Measurements from ENCODE around the gene UBA1. TPM values are rescaled to one million over a fixed set of nuclear protein-coding genes. Genes with fewer than 3 reads are reported as not detected.

Gene UBA1
- total and polyA plus RNA-seq, 8 donors, result 192 to 248 (median 218) TPM

DNA sequence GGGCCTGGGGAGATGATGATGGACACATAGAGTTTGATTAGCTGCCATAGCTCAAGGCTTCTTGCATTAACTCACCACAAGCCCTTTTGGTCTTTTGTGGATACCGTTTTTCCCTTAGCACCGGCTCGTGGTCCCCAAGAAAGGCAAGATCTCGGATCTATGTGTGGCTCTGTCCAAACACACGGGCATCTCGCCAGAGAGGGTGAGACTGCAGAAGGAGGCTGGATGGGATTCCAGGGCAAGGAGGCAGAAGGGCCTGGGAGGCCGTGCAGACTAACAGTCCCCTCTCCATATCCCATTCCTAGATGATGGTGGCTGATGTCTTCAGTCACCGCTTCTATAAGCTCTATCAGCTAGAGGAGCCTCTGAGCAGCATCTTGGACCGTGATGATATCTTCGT lies 48.7 kb downstream of the UBA1 start:
- Histone ChIP-seq H3K4me3 (no peak overlapping the region), H3K9me3 (no peaks in the 10 kb centered on the region), H3K4me1 (no peaks in the 10 kb centered on the region), H3K36me3 (peaks cover 0 to 59% of the 10 kb centered on the region in 2 donors), H3K27me3 (no peaks in the 10 kb centered on the region), H3K27ac (no peak overlapping the region)
- ATAC-seq, result no peak
- intact Hi-C loops (cut with DNase I), result no loop called here
- no peak for DNase-seq
- TF ChIP-seq, protein P1, sequence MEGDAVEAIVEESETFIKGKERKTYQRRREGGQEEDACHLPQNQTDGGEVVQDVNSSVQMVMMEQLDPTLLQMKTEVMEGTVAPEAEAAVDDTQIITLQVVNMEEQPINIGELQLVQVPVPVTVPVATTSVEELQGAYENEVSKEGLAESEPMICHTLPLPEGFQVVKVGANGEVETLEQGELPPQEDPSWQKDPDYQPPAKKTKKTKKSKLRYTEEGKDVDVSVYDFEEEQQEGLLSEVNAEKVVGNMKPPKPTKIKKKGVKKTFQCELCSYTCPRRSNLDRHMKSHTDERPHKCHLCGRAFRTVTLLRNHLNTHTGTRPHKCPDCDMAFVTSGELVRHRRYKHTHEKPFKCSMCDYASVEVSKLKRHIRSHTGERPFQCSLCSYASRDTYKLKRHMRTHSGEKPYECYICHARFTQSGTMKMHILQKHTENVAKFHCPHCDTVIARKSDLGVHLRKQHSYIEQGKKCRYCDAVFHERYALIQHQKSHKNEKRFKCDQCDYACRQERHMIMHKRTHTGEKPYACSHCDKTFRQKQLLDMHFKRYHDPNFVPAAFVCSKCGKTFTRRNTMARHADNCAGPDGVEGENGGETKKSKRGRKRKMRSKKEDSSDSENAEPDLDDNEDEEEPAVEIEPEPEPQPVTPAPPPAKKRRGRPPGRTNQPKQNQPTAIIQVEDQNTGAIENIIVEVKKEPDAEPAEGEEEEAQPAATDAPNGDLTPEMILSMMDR (IDR thresholded peaks at IDR 0.05), result no peak

DNA sequence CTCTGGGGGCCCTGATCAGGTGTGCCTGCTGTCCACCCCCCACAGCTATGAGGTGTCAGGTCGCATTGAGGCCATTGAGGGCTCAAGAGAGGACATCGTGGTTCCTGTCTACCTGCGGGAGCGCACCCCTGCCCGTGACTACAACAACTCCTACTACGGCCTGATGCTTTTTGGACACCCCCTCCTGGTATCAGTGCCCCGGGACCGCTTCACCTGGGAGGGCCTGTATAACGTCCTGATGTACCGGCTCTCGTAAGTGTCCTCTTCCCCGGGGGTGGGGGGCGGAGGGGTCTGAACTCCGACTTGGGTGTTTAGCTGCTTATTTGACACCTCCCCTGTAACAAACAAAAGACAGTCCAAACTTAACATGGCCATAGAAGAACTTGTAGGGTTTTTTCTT lies 49.7 kb downstream of the UBA1 start:
- intact Hi-C loops (cut with DNase I), result no loop called here
- Histone ChIP-seq H3K36me3 (peaks cover 0 to 65% of the 10 kb centered on the region in 2 donors), H3K4me1 (no peaks in the 10 kb centered on the region), H3K27ac (no peak overlapping the region), H3K9me3 (no peaks in the 10 kb centered on the region), H3K27me3 (no peaks in the 10 kb centered on the region), H3K4me3 (no peak overlapping the region)
- TF ChIP-seq, protein P1 (IDR thresholded peaks at IDR 0.05), result no peak
- no peak for DNase-seq
- ATAC-seq, result no peak

DNA sequence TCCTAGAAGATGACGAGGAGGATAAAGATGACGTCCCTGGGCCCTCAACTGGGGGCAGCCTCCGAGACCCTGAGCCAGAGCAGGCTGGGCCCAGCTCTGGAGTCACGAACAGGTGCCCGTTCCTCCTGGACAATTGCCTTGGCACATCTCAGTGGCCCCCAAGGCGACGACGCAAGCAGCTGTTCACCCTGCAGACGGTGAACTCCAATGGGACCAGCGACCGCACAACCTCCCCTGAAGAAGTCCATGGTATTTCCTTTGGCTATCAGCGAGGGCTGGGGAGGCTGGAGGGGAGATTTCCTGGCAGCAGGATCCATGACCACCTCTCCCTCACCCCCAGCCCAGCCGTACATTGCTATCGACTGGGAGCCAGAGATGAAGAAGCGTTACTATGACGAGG lies 51.0 kb downstream of the UBA1 start:
- Histone ChIP-seq H3K9me3 (no peaks in the 10 kb centered on the region), H3K4me1 (no peaks in the 10 kb centered on the region), H3K36me3 (peaks cover 0 to 65% of the 10 kb centered on the region in 2 donors), H3K27me3 (no peaks in the 10 kb centered on the region), H3K27ac (no peak overlapping the region), H3K4me3 (no peak overlapping the region)
- no peak for DNase-seq
- intact Hi-C loops (cut with DNase I), result no loop called here
- TF ChIP-seq, protein P1 (IDR thresholded peaks at IDR 0.05), result no peak
- no peak for ATAC-seq

DNA sequence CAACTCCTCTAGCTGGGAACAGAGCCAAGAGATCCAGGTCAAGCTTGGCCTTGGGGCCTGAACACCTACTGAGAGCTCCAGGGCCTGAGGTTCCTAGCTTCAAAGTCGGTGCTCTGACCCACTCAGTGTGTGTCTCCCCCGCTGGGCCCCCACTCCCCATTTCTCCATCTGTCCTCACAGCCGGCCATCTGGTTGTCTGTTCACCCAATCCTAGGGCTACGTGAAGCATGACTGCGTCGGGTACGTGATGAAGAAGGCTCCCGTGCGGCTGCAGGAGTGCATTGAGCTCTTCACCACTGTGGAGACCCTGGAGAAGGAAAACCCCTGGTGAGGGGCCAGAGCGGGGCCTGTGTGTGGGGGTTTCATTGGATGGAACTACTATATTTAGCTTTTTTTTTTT lies 51.5 kb downstream of the UBA1 start:
- no peaks in the 10 kb centered on the region for H3K27me3 ChIP-seq
- no peak overlapping the region for H3K27ac ChIP-seq
- no peak overlapping the region for H3K4me3 ChIP-seq
- intact Hi-C loops (cut with DNase I), result no loop called here
- no peak for DNase-seq
- H3K9me3 ChIP-seq, result no peaks in the 10 kb centered on the region
- ATAC-seq, result no peak
- TF ChIP-seq, protein P1 (IDR thresholded peaks at IDR 0.05), result no peak
- peaks cover 0 to 63% of the 10 kb centered on the region in 2 donors for H3K36me3 ChIP-seq
- H3K4me1 ChIP-seq, result no peaks in the 10 kb centered on the region

DNA sequence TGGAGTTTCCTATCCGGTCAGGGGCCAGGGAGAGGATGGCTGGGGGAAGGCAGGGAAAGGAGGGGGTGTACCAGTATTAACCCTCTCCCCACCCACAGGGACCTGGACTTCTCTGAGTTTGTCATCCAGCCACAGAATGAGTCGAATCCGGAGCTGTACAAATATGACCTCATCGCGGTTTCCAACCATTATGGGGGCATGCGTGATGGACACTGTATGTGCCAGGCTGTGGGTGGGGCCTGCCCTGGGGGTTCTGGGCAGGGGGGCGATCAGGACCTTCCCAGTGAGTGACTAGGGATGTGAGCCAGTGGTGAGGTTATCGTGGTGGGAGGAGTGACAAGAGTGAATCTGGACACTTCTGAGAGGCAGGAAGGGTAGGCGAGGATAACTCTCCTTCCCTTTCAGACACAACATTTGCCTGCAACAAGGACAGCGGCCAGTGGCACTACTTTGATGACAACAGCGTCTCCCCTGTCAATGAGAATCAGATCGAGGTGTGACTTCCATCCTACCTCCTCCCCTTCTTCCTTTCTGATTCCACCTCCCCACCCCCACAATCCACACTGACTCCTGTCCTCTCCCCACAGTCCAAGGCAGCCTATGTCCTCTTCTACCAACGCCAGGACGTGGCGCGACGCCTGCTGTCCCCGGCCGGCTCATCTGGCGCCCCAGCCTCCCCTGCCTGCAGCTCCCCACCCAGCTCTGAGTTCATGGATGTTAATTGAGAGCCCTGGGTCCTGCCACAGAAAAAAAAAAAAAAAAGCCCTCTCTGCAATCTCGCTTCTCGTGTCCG lies 53.8 kb downstream of the UBA1 start:
- ATAC-seq (no peak), DNase-seq (no peak)
- Histone ChIP-seq H3K4me3 (no peak overlapping the region), H3K36me3 (peaks cover 0 to 41% of the 10 kb centered on the region in 2 donors), H3K27me3 (no peaks in the 10 kb centered on the region), H3K4me1 (no peaks in the 10 kb centered on the region), H3K9me3 (no peaks in the 10 kb centered on the region), H3K27ac (no peak overlapping the region)
- TF ChIP-seq, protein P1 (IDR thresholded peaks at IDR 0.05), result no peak
- intact Hi-C loops (cut with DNase I), result no loop called here
